Smooth muscle cell of the brain vasculature (primary cell): Measurements from ENCODE around the gene GLIS2.

Experiments
- DNase-seq: peaks from one replicate; pipeline ENCODE4 v3.0.0-alpha.2; 2012; ENCODE audit warnings: low read depth, low spot score

GLIS2 gene

GRCh38 chr16:4297480-4297879 is 18.4 kb upstream of the GLIS2 start:
- DNase-seq: no peak

- DNase-seq: no peak
These were observed 16.9 kb upstream of the GLIS2 start for GRCh38 chr16:4298761-4299522.

GRCh38 chr16:4301177-4301576 is 14.7 kb upstream of the GLIS2 start:
- DNase-seq: no peak

DNA sequence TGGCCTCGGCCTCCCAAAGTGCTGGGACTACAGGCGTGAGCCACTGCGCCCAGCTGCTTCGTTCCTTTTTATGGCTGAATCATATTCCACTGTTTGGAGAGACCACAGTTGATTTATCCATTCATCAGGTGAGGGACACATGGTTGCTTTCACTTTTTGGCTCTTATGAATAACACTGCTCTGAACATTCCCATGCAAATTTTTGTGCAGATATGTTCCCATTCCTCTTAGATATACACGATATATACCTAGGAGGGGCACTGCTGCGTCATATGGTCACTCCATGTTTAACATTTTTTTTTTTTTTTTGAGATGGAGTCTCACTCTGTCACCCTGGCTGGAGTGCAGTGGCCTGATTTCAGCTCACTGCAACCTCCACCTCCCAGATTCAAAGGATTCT is 13.9 kb upstream of the GLIS2 start:
- no peak for DNase-seq

GRCh38 chr16:4303973-4304372 is 11.9 kb upstream of the GLIS2 start:
- DNase-seq: no peak

DNA sequence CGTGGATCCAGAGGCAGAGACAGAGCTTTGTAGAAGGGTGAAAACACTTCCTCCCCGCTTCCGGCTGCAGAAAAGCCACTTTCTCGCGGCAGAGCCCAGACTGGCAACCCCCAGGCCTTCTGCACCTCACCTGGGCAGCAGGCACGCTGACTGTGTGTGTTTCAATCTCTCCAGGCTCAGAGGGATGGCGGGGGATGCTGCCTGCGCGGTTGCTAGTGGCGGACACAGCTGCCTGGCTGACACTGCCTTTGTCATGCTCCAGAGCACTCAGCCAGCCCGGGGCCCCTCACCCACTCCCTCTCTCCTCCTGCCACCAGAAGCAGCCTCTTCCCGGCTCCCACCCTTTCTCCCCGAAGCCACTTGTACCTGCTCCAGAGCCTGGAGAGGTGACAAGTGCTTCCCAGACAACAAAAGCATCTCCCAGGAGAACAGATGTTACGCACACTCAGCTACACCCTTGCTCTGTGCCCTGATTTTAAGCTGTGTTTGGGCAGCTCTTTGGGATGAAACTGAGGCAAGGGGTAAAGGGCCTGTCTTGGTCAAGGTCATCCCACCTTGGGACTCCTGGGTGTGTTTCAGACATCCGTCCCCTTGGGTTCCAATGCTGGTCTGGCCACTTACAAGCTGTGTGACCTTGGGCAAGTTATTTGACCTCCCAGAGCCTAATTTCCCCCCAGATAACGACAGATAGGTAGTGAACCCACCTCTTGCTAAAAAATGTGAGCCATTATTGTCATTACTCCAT is 9.2 kb upstream of the GLIS2 start:
- no peak for DNase-seq

- DNase-seq: no peak
These were observed 8.4 kb upstream of the GLIS2 start for GRCh38 chr16:4307215-4308037.

- no peak for DNase-seq
These were observed 6.6 kb upstream of the GLIS2 start for GRCh38 chr16:4309102-4309832.

DNA sequence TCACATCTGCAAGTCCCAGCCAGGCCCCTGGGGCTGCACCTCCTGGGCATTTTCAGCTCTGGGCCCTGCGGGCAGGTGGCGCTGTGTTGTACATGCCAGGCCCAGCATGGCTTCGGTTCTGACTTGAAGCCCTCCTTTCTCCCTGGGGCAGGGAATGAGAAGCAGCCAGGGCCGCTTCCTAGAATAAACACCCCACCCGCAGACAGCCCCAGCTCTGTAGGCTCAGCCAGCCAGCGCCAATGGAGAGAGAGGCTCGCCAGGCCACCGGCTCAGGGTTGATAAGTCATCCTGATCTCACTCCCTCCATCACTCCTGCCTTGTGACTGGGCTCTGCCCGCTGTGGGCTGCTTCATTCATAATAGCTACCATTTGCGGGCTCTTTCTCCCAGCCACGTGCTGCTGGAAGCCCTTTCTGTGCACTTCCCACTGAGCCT is 6.0 kb upstream of the GLIS2 start:
- peak; percentile 89 for DNase-seq

DNA sequence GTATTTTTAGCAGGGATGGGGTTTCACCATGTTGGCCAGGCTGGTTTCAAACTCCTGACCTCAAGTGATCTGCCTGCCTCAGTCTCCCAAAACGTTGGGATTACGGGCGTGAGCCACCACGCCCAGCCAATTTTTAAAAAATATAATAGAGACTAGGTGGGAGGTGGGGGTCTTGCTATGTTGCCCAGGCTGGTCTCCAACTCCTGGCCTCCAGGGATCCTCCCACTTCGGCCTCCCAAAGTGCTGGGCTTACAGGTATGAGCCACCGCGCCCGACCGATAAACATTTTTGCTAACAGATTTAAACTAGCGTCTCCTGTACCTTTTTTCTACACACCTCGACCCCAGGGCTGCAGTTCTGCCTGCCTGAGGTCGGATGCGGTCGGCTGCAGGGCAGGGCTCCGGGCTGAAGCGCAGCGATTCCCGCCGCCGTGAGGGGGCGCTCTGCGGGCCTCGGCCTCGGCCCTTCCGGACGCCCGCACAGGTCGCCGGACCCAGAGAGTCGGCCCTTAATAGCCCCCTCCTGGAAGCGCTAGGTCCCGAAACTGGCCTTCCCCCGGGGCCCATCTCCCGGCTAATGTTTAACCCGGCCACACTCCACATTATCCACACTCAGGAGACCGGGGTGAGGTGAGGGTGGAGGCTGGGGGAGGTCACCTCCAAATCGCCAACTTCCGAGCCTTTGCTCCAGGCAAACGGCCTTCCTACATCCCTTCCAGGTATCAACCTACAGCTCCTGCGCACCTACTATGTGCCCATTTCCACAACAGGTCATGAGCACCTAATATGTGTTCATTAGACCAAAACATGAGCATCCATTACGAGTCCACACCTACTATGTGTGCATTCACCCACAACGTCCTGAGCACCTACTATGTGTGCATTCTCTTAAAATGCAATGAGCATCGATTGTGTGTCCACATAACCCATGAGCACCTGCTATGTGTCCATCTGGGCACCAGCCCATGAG is 2.0 kb upstream of the GLIS2 start:
- no peak for DNase-seq

- no peak for DNase-seq
These were observed 1.2 kb upstream of the GLIS2 start for GRCh38 chr16:4314532-4315185.

- no peak for DNase-seq
These were observed 419 bp downstream of the GLIS2 start for GRCh38 chr16:4316108-4316863.

DNA sequence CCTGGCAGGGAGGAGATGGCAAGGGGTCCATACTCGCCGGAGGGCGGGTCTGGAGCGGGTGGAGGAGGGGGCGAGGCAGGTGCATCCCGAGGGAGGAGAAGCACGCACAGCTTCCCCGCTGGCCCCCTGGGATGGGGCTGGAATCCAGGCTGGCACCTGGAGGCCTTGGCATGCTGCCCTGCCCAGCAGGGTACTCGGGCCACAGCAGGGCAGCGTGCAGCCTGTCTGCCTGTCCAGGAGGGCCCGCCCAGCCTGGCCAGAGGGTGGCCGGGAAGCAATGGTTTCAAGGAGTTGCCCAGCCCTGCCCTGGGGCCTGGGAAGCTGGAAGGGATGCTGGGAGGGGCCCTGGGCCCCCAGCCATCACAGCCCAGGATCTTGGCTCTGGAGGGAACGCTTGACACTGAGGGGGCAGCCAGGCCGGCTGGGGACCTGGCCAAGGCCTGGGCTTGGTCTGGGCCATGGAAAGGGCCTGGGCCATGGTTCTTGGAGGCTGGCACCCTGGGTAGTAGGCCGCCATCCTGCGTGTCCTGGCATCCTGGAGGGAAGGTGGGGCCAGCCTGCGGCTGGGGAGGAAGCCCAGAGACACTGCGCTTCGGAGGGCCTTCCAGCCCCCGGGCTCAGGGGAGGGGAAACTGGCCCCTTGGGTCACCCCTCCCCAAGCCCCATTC is 1.1 kb downstream of the GLIS2 start:
- no peak for DNase-seq

DNA sequence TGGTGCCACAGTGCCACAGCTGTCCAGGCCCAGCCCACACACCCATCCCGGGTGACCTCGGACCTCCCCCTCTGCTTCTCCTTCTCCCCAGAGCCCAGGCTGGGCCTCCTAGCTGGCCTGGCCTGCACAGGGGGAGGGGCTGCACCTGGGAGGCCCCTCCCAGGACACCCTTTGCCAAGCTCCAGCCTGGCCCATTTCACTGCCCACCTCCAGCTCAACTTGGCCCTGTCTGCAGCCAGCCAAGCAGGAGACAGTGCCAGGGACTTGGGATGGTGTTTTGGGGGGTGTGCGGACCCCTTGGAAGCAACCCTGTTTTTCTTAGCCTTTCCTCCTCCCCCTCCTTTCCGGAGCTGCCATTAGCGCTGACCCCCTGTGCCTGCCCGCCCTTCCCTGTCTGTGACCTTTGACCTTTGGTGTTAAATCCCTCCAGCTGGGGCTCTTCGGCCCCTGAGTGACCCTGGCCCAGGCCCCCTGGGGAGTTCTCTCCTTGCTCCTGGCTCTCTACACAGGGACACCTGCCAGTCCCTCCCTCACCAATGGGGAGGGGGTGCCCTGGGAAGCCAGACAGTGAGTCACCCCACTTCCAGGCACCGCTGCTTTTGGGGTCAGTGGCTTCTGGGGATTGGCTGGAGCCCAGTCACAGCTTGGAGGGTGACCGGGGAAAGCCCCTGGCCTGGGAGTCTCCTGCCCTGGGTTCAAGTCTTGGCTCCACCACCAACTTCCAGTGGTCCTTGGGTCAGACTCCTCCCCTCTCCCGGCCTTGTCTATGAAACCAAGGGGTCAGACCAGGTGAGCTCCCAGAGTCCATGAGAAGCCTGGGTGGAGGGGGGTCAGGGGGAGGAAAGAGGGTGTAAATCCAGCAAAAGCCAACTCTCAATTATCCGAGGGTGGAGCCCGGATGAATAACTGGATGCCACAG is 1.9 kb downstream of the GLIS2 start:
- no peak for DNase-seq

DNA sequence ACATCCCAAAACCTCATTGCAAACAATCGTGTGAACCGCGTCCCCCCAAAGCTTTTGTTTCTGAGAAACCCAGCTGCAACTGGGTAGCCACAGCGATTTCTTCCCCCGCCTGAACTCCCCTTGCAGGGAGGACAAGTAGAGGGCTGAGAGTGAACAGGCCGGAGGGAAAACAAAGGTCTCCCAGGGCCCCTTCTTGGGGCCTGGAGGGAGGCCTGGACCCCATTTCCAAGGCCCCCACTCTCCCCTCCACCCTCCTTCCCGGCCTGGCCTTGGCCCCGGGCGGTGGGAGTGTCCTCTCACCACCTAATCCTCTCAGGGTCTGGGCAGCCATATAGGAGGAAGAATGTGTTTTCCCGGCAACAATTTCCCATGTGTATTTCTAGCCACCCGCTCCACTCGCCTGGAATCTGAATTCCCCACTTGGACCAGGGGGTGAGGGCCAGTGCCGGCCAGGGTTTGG is 2.6 kb downstream of the GLIS2 start:
- no peak for DNase-seq

- no peak for DNase-seq
These were observed 3.1 kb downstream of the GLIS2 start for GRCh38 chr16:4318967-4319366.
